NCI-H526 (cell line): Measurements from ENCODE around the gene BEND7.
A peak's percentile ranks its signal among the peaks of the same experiment; 100 is the strongest.
"Not testable (repeated sequence)": the region's sequence is repeated elsewhere in the genome, so short reads cannot be mapped to it uniquely, and the experiment has no call there.

Source experiments
- DNase-seq, 2 experiments: peaks; one replicate each; lab custom pipeline; 2025; lab: John Stamatoyannopoulos, UW

Gene BEND7

GRCh38 chr10:13483073-13483472 lies 45.7 kb downstream of the BEND7 start:
- no peak for DNase-seq

- no peak for DNase-seq
These were observed 47.1 kb downstream of the BEND7 start for GRCh38 chr10:13481690-13482089.

- DNase-seq: no peak
These were observed 53.7 kb downstream of the BEND7 start for GRCh38 chr10:13475124-13475523.

- no peak for DNase-seq
These were observed 54.8 kb downstream of the BEND7 start for GRCh38 chr10:13473986-13474385.

GRCh38 chr10:13472359-13472758 lies 56.5 kb downstream of the BEND7 start:
- DNase-seq: no peak

GRCh38 chr10:13470270-13470669 lies 58.5 kb downstream of the BEND7 start:
- DNase-seq: no peak

GRCh38 chr10:13462551-13462950 lies 66.3 kb downstream of the BEND7 start:
- no peak for DNase-seq

- DNase-seq: no peak
These were observed 70.2 kb downstream of the BEND7 start for GRCh38 chr10:13458687-13459012.

- no peak for DNase-seq
These were observed 70.7 kb downstream of the BEND7 start for GRCh38 chr10:13457958-13458686.

GRCh38 chr10:13453896-13454295 lies 74.9 kb downstream of the BEND7 start:
- DNase-seq: no peak

- no peak for DNase-seq
These were observed 78.7 kb downstream of the BEND7 start for GRCh38 chr10:13450069-13450468.

- DNase-seq: no peak
These were observed 79.5 kb downstream of the BEND7 start for GRCh38 chr10:13449296-13449695.

GRCh38 chr10:13448216-13448615 lies 80.6 kb downstream of the BEND7 start:
- no peak for DNase-seq

GRCh38 chr10:13445656-13446400 lies 83.0 kb downstream of the BEND7 start:
- no peak for DNase-seq

- no peak for DNase-seq
These were observed 87.3 kb downstream of the BEND7 start for GRCh38 chr10:13441476-13441875.

- DNase-seq: peak; percentile 17 to 67
These were observed 88.4 kb downstream of the BEND7 start for GRCh38 chr10:13440185-13441061.

- peak in 1 of 2 experiments; percentile 16 for DNase-seq
These were observed 89.3 kb downstream of the BEND7 start for GRCh38 chr10:13439313-13440184.

- no peak for DNase-seq
These were observed 91.7 kb downstream of the BEND7 start for GRCh38 chr10:13437026-13437555.

GRCh38 chr10:13427943-13428342 lies 100.9 kb downstream of the BEND7 start:
- not testable (repeated sequence) for DNase-seq

- DNase-seq: no peak
These were observed 103.4 kb downstream of the BEND7 start for GRCh38 chr10:13425397-13425796.

- no peak for DNase-seq
These were observed 106.0 kb downstream of the BEND7 start for GRCh38 chr10:13422800-13423199.
